K562 (cell line): Measurements from ENCODE around the gene TRMT2B. TPM values are rescaled to one million over a fixed set of nuclear protein-coding genes. Genes with fewer than 3 reads are reported as not detected.
"Not testable (repeated sequence)": the region's sequence is repeated elsewhere in the genome, so short reads cannot be mapped to it uniquely, and the experiment has no call there.

Source experiments
- ATAC-seq: fragments of 200-7000 bp; cut with Tn5 transposase; 3 replicates; pipeline ENCODE4 v1.9.1; 2020; ENCODE audit warnings: moderate library complexity
- BruUV-seq: library from RNA; stranded (reverse); fragments of 400-500 nt; replicated peaks from 2 replicates; lab custom pipeline; 2021; lab: Mats Ljungman, UMichigan
- CTCF ChIA-PET: fragments of 300-600 bp; formaldehyde crosslinking; extraction: SDS; loops from one replicate; lab custom pipeline; 2021; ENCODE audit warnings: low intra/inter-chr PET ratio; lab: Yijun Ruan, JAX
- POLR2A ChIA-PET: fragments of 300-600, 350-650 bp; sonication (Branson Sonifier 250); formaldehyde crosslinking; extraction: SDS; loops from one replicate; lab custom pipeline; 2021; ENCODE audit warnings: antibody characterized with exemption, inconsistent platforms; lab: Yijun Ruan, JAX
- DNase-seq, 4 experiments: peaks; one replicate each; pipeline versions ENCODE4 v3.0.0 to v3.0.0-alpha.2; 2011 to 2018; ENCODE audit warnings: low spot score in 3 of 4, mixed read lengths in 3 of 4; ENCODE audit errors: extremely low read depth in 1 of 4
- FAIRE-seq: peaks from 2 replicates; lab custom pipeline; 2011; peaks lifted over from hg19 to GRCh38; lab: Jason Lieb, UNC
- H2AFZ ChIP-seq: 2 replicates; pipeline ENCODE4 v1.6.0; 2011; ENCODE audit warnings: low read depth, low read length, control low read depth, inconsistent platforms
- H3K27ac ChIP-seq: fragments of 200-600 bp; 3 replicates; pipeline ENCODE4 v1.8.0; 2011; ENCODE audit warnings: low read depth, mild to moderate bottlenecking, control low read depth, inconsistent platforms, low read length, moderate library complexity, mixed read lengths; ENCODE audit errors: extremely low read depth
- H3K27me3 ChIP-seq, 2 experiments: fragments of 300-600 bp in 1 of 2; 2 replicates in 1 of 2; 3 replicates in 1 of 2; pipeline versions ENCODE4 v1.6.0 to v1.8.0; 2011; ENCODE audit warnings: inconsistent platforms in 2 of 2, low read length in 2 of 2, mild to moderate bottlenecking in 1 of 2, mixed read lengths in 1 of 2, moderate library complexity in 1 of 2; ENCODE audit not compliant: control insufficient read depth in 2 of 2, insufficient read depth in 2 of 2
- H3K36me3 ChIP-seq: fragments of 300-600 bp; 3 replicates; pipeline ENCODE4 v1.8.0; 2011; ENCODE audit warnings: mild to moderate bottlenecking, low read length, inconsistent platforms; ENCODE audit not compliant: control insufficient read depth, insufficient read depth
- H3K4me1 ChIP-seq, 2 experiments: fragments of 200-600 bp in 1 of 2; replicated peaks in 1 of 2; 2 replicates in 1 of 2; 3 replicates in 1 of 2; pipeline versions ENCODE4 v1.5.1 to v1.8.0; 2011; ENCODE audit warnings: inconsistent platforms in 2 of 2, low read length in 2 of 2, mild to moderate bottlenecking in 1 of 2, mixed read lengths in 1 of 2, moderate library complexity in 1 of 2; ENCODE audit not compliant: control insufficient read depth in 2 of 2, insufficient read depth in 2 of 2
- H3K4me2 ChIP-seq: 2 replicates; pipeline ENCODE4 v1.6.1; 2011; ENCODE audit warnings: low read length, control low read depth, inconsistent platforms, mixed read lengths; ENCODE audit not compliant: insufficient read depth
- H3K4me3 ChIP-seq: fragments of 200-600 bp; sonication (generic), shearing (Covaris generic); 2 replicates; pipeline ENCODE4 v1.5.1; 2016; ENCODE audit warnings: control low read depth, inconsistent platforms
- H3K79me2 ChIP-seq: fragments of 200-600 bp; 3 replicates; pipeline ENCODE4 v1.8.0; 2011; ENCODE audit warnings: low read length, inconsistent platforms; ENCODE audit not compliant: control insufficient read depth, insufficient read depth
- H3K9ac ChIP-seq, 2 experiments: 2 replicates each; pipeline versions ENCODE4 v1.6.0 to v1.6.1; 2011; ENCODE audit warnings: low read depth in 2 of 2, low read length in 2 of 2, control low read depth in 1 of 2, inconsistent platforms in 1 of 2, mild to moderate bottlenecking in 1 of 2, mixed read lengths in 1 of 2; ENCODE audit not compliant: insufficient read depth in 1 of 2
- H3K9me1 ChIP-seq: one replicate; pipeline ENCODE4 v1.6.0; 2011; ENCODE audit warnings: inconsistent platforms, mild to moderate bottlenecking, low read length, moderate library complexity; ENCODE audit not compliant: control insufficient read depth, insufficient read depth
- H3K9me3 ChIP-seq: replicated peaks from 2 replicates; pipeline ENCODE4 v1.5.1; 2011; ENCODE audit warnings: low read depth, low read length, inconsistent platforms; ENCODE audit not compliant: control insufficient read depth, insufficient read depth
- H4K20me1 ChIP-seq: replicated peaks from 2 replicates; pipeline ENCODE4 v1.6.1; 2011; ENCODE audit warnings: low read length, inconsistent platforms, mixed read lengths; ENCODE audit not compliant: control insufficient read depth, insufficient read depth
- EP300 ChIP-seq: IDR thresholded peaks from 2 replicates; pipeline ENCODE4 v1.6.1; 2012; ENCODE audit warnings: low read length, improper control_type of control experiment
- WGBS: fragments of 100-300 bp; shearing (Covaris generic); methylation state at CpG from one replicate; pipeline ENCODE4 v1.1.6; 2016; ENCODE audit warnings: low coverage, mixed read lengths; ENCODE audit not compliant: insufficient coverage; ENCODE audit errors: missing lambda C conversion rate; 5-methylcytosine and 5-hydroxymethylcytosine counted together
- in situ Hi-C: fragments of 300-500 bp; cut with MboI; formaldehyde crosslinking; loops from 4 replicates; pipeline ENCODE4 v1.15.0; 2018; ENCODE audit warnings: inconsistent platforms, mixed read lengths
- intact Hi-C: fragments of 100-400 bp; cut with micrococcal nuclease; formaldehyde crosslinking; loops from 2 replicates; pipeline ENCODE4 v1.14.2; 2022
- polyA plus RNA-seq, 8 experiments: library from polyadenylated mRNA; depleted of rRNA in 4 of 8; stranded (reverse) in 5 of 8; unstranded in 3 of 8; fragments of >200 nt; fragmentation: Nextera tagmentation in 2 of 8; fragmentation: Illumina TruSeq in 1 of 8; extraction: Ambion mirVana in 2 of 8; extraction: Trizol in 1 of 8; gene quantifications; 2 replicates each; pipeline versions ENCODE4 v1.2.1 to v1.2.3, GENCODE V29; 2011 to 2014; ENCODE audit warnings: inconsistent platforms in 1 of 8, missing spikeins in 1 of 8
- total RNA-seq, 7 experiments: library from RNA; depleted of rRNA in 6 of 7; stranded (reverse); fragments of >200 nt in 6 of 7; fragmentation: Illumina TruSeq in 2 of 7; extraction: Trizol in 2 of 7; gene quantifications; 2 replicates each; pipeline versions ENCODE4 v1.2.1 to v1.2.3, GENCODE V29; 2011 to 2021; ENCODE audit warnings: low replicate concordance in 1 of 7
- TF ChIP-seq, protein P1 (sequence below): fragments of 250-450 bp; sonication (Bioruptor Pico); IDR thresholded peaks from 2 replicates; pipeline ENCODE4 v1.4.0; 2020; ENCODE audit warnings: mild to moderate bottlenecking, moderate library complexity, borderline replicate concordance

TRMT2B gene
- total and polyA plus RNA-seq, 9 of the 15 experiments (the other 6 are each of a cell fraction or from before 2014, with no cell fraction given) = 3.9 to 23.4 (median 18.1) TPM

DNA sequence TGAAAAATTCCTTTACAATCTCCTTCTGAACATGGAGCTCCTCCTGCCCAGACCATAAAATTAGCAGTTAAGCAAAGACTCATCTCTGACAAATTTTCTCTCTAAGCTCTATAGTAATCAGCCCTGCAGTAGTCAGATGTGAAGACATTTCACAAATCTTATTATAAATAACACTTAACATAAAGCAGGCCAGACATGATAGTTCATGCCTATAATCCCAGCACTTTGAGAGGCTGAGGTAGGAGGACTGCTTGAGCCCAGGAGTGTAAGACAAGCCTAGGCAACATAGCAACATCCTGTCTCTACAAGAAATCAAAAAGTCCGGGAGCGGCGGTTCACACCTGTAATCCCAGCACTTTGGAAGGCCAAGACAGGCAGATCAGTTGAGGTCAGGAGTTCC is 29.9 kb downstream of the TRMT2B start:
- no peak for DNase-seq
- POLR2A ChIA-PET = no interaction called here
- no CpG with 5 or more reads among the region's 3 CpGs for WGBS
- Histone ChIP-seq H3K4me2 (no peak overlapping the region), H3K9me3 (no peaks in the 10 kb centered on the region), H3K9me1 (no peaks in the 10 kb centered on the region), H3K79me2 (no peaks in the 10 kb centered on the region), H3K4me3 (no peak overlapping the region), H3K27ac (no peak overlapping the region), H3K4me1 (no peaks in the 10 kb centered on the region; a peak in 1 of 5 replicates), H3K36me3 (peaks cover 28% of the 10 kb centered on the region; the same call in 2 of the 3 replicates), H4K20me1 (no peaks in the 10 kb centered on the region), H3K27me3 (no peaks in the 10 kb centered on the region), H3K9ac (no peak overlapping the region), H2AFZ (no peak overlapping the region)
- no TSS peak for BruUV-seq
- in situ Hi-C loops = no loop called here
- TF ChIP-seq EP300 = no peak
- TF ChIP-seq, protein P1, sequence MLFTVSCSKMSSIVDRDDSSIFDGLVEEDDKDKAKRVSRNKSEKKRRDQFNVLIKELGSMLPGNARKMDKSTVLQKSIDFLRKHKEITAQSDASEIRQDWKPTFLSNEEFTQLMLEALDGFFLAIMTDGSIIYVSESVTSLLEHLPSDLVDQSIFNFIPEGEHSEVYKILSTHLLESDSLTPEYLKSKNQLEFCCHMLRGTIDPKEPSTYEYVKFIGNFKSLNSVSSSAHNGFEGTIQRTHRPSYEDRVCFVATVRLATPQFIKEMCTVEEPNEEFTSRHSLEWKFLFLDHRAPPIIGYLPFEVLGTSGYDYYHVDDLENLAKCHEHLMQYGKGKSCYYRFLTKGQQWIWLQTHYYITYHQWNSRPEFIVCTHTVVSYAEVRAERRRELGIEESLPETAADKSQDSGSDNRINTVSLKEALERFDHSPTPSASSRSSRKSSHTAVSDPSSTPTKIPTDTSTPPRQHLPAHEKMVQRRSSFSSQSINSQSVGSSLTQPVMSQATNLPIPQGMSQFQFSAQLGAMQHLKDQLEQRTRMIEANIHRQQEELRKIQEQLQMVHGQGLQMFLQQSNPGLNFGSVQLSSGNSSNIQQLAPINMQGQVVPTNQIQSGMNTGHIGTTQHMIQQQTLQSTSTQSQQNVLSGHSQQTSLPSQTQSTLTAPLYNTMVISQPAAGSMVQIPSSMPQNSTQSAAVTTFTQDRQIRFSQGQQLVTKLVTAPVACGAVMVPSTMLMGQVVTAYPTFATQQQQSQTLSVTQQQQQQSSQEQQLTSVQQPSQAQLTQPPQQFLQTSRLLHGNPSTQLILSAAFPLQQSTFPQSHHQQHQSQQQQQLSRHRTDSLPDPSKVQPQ (CRISPR knock-in tag) = no peak
- CTCF ChIA-PET = no interaction called here
- intact Hi-C loops = no loop called here
- ATAC-seq = no peak
- no peak for FAIRE-seq

GRCh38 chrX:101012031-101012430 is 39.9 kb downstream of the TRMT2B start:
- WGBS = no CpG with 5 or more reads among the region's 1 CpG
- H3K4me3 ChIP-seq, intact Hi-C loops, DNase-seq, H3K27me3 ChIP-seq, ATAC-seq, H3K4me1 ChIP-seq, FAIRE-seq, in situ Hi-C loops, H3K27ac ChIP-seq, H3K79me2 ChIP-seq, H3K9me3 ChIP-seq, POLR2A ChIA-PET, H2AFZ ChIP-seq, H3K9ac ChIP-seq, H4K20me1 ChIP-seq, H3K4me2 ChIP-seq, H3K9me1 ChIP-seq, CTCF ChIA-PET, BruUV-seq: not testable (repeated sequence)
- peaks cover 18% of the 10 kb centered on the region; the same call in 1 of the 3 replicates for H3K36me3 ChIP-seq
